Spleen (tissue), 7 donors: Measurements from ENCODE around the gene CUX1.

Experiments
- CTCF ChIP-seq, 11 experiments: fragments of 200-600 bp in 7 of 11; fragments of 450-650 bp in 4 of 11; sonication (generic) in 4 of 11; IDR thresholded peaks in 8 of 11; conservative IDR thresholded peaks in 3 of 11; 1 replicate in 7 of 11; 2 replicates in 4 of 11; pipeline versions ENCODE4 v1.4.0 to v1.8.0; 2016 to 2021; ENCODE audit warnings: antibody characterized with exemption in 11 of 11, inconsistent platforms in 4 of 11, mild to moderate bottlenecking in 1 of 11
- POLR2A ChIP-seq, 3 donors: fragments of 450-650 bp; IDR thresholded peaks; one replicate each; pipeline ENCODE4 v1.5.1; 2017; ENCODE audit warnings: antibody characterized with exemption in 3 of 3, mild to moderate bottlenecking in 1 of 3
- POLR2AphosphoS5 ChIP-seq, 3 donors: sonication (generic); formaldehyde crosslinking; IDR thresholded peaks; one replicate each; pipeline ENCODE4 v1.5.1; 2017; ENCODE audit warnings: antibody characterized with exemption in 3 of 3
- donor health status: DM: no; HTN: no; CAD: no; lungs with moderate emphysema.
- donor health status: DM: no; HTN: no; CAD: no.
- donor health status: DM: no; HTN: no; CAD: no.

- TF ChIP-seq CTCF (IDR thresholded peaks at IDR 0.05 in 8 of 11, conservative IDR thresholded peaks at IDR 0.05 in 3 of 11) (no peak), POLR2A (IDR thresholded peaks at IDR 0.05) (no peak), POLR2AphosphoS5 (IDR thresholded peaks at IDR 0.05) (no peak)
These were observed 493.0 kb downstream of the CUX1 start for GRCh38 chr7:102310414-102310815.
